ENCODE data around the gene ZNF414.

Gene ZNF414

GRCh38 chr19:8461891-8462290 is 52.1 kb downstream of the ZNF414 start:
- no peak for DNase-seq

- no peak for DNase-seq
Measured at GRCh38 chr19:8461376-8461775, 52.6 kb downstream of the ZNF414 start.

- no peak for DNase-seq
Measured at GRCh38 chr19:8460516-8461298, 53.3 kb downstream of the ZNF414 start.
